Erythroblast (primary cell): ENCODE measurements around the gene PLA2G3.
"Not testable (repeated sequence)": the region's sequence is repeated elsewhere in the genome, so short reads cannot be mapped to it uniquely, and the experiment has no call there.

Experiments
- DNase-seq, 2 experiments: peaks; one replicate each; lab custom pipeline; 2025; lab: John Stamatoyannopoulos, UW
- GATA1 ChIP-seq: IDR thresholded peaks from 2 replicates; pipeline ENCODE4 v1.6.1; 2011; ENCODE audit warnings: low read depth, mild to moderate bottlenecking, control low read depth, low read length, moderate library complexity
- POLR2A ChIP-seq: IDR thresholded peaks from 2 replicates; pipeline ENCODE4 v1.6.1; 2011; ENCODE audit warnings: mild to moderate bottlenecking, low read length

PLA2G3 gene

GRCh38 chr22:31097941-31098631 lies 42.2 kb downstream of the PLA2G3 start:
- TF ChIP-seq GATA1 (no peak), POLR2A (no peak)
- no peak for DNase-seq

GRCh38 chr22:31097539-31097938 lies 42.8 kb downstream of the PLA2G3 start:
- not testable (repeated sequence) for DNase-seq

GRCh38 chr22:31096657-31097279 lies 43.5 kb downstream of the PLA2G3 start:
- TF ChIP-seq POLR2A = no peak
- TF ChIP-seq GATA1 = no peak
- no peak for DNase-seq

- no peak for DNase-seq
- TF ChIP-seq GATA1 = no peak
- TF ChIP-seq POLR2A = no peak
These were observed 44.6 kb downstream of the PLA2G3 start for GRCh38 chr22:31095637-31096249.

- DNase-seq = no peak
- no peak for TF ChIP-seq GATA1
- no peak for TF ChIP-seq POLR2A
These were observed 45.6 kb downstream of the PLA2G3 start for GRCh38 chr22:31094741-31095140.

- DNase-seq = no peak
- no peak for TF ChIP-seq POLR2A
- no peak for TF ChIP-seq GATA1
These were observed 46.2 kb downstream of the PLA2G3 start for GRCh38 chr22:31094021-31094551.

- no peak for DNase-seq
- TF ChIP-seq POLR2A (no peak), GATA1 (no peak)
These were observed 47.0 kb downstream of the PLA2G3 start for GRCh38 chr22:31093086-31093850.

GRCh38 chr22:31092161-31092560 lies 48.1 kb downstream of the PLA2G3 start:
- TF ChIP-seq POLR2A (no peak), GATA1 (no peak)
- DNase-seq = no peak

- no peak for DNase-seq
These were observed 49.0 kb downstream of the PLA2G3 start for GRCh38 chr22:31091106-31091975.

GRCh38 chr22:31090217-31091085 lies 49.9 kb downstream of the PLA2G3 start:
- TF ChIP-seq POLR2A (no peak), GATA1 (no peak)
- peak; percentile 34 to 53 for DNase-seq

More at GRCh38 chr22:31091106-31091975, 49.0 kb downstream of the PLA2G3 start:
- no peak for TF ChIP-seq POLR2A
- no peak for TF ChIP-seq GATA1

- peak; percentile 52 to 70 for DNase-seq
- TF ChIP-seq POLR2A (no peak), GATA1 (no peak)
These were observed 50.9 kb downstream of the PLA2G3 start for GRCh38 chr22:31089160-31090100.
